ENCODE data around the gene WDFY4. TPM values are rescaled to one million over a fixed set of nuclear protein-coding genes. Genes with fewer than 3 reads are reported as not detected.

WDFY4 gene
- total and polyA plus RNA-seq, 4 donors, result 0.57 to 7.1 (median 2.0) TPM

DNA sequence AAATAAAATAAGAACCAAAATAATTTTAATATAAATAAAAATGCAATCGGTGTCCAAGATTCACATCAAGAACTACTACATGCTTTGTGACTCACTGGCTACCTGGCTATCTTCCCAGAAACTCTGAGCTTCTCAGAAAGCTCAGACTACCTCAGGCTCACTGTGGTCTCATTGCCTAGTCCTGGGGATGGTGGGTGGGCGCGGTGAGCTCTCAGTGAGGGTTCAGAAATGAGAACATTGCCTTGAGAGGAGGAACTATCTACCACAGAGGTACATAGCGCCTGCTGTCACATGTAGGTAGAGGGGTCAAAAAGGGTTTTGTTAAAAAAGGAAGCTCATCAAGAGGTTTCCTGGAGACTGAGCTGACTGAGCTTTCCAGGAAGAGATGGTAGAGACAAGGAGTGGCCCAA, 108.0 kb downstream of the WDFY4 start:
- no peaks in the 10 kb centered on the region for H3K9me3 ChIP-seq (ENCODE audit: control insufficient read depth in 4 of 4, low read length in 3 of 4)
- TF ChIP-seq JUND (IDR thresholded peaks at IDR 0.05) (no peak), NR2F2 (IDR thresholded peaks at IDR 0.05) (no peak), FOXA2 (IDR thresholded peaks at IDR 0.05) (no peak), SP1 (IDR thresholded peaks at IDR 0.05) (no peak), GABPA (IDR thresholded peaks at IDR 0.05 in 1 of 2, conservative IDR thresholded peaks at IDR 0.05 in 1 of 2) (no peak), EGR1 (IDR thresholded peaks at IDR 0.05; ENCODE audit: low read depth in 2 of 2) (no peak), RAD21 (IDR thresholded peaks at IDR 0.05) (no peak), TAF1 (conservative IDR thresholded peaks at IDR 0.05) (no peak), FOXA1 (IDR thresholded peaks at IDR 0.05) (no peak), HNF4A (conservative IDR thresholded peaks at IDR 0.05) (no peak), YY1 (IDR thresholded peaks at IDR 0.05) (no peak)
- TF ChIP-seq, protein P1, sequence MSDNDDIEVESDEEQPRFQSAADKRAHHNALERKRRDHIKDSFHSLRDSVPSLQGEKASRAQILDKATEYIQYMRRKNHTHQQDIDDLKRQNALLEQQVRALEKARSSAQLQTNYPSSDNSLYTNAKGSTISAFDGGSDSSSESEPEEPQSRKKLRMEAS (IDR thresholded peaks at IDR 0.05), result no peak
- TF ChIP-seq, protein P2, sequence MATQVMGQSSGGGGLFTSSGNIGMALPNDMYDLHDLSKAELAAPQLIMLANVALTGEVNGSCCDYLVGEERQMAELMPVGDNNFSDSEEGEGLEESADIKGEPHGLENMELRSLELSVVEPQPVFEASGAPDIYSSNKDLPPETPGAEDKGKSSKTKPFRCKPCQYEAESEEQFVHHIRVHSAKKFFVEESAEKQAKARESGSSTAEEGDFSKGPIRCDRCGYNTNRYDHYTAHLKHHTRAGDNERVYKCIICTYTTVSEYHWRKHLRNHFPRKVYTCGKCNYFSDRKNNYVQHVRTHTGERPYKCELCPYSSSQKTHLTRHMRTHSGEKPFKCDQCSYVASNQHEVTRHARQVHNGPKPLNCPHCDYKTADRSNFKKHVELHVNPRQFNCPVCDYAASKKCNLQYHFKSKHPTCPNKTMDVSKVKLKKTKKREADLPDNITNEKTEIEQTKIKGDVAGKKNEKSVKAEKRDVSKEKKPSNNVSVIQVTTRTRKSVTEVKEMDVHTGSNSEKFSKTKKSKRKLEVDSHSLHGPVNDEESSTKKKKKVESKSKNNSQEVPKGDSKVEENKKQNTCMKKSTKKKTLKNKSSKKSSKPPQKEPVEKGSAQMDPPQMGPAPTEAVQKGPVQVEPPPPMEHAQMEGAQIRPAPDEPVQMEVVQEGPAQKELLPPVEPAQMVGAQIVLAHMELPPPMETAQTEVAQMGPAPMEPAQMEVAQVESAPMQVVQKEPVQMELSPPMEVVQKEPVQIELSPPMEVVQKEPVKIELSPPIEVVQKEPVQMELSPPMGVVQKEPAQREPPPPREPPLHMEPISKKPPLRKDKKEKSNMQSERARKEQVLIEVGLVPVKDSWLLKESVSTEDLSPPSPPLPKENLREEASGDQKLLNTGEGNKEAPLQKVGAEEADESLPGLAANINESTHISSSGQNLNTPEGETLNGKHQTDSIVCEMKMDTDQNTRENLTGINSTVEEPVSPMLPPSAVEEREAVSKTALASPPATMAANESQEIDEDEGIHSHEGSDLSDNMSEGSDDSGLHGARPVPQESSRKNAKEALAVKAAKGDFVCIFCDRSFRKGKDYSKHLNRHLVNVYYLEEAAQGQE (IDR thresholded peaks at IDR 0.05), result no peak
- TF ChIP-seq, protein P3, sequence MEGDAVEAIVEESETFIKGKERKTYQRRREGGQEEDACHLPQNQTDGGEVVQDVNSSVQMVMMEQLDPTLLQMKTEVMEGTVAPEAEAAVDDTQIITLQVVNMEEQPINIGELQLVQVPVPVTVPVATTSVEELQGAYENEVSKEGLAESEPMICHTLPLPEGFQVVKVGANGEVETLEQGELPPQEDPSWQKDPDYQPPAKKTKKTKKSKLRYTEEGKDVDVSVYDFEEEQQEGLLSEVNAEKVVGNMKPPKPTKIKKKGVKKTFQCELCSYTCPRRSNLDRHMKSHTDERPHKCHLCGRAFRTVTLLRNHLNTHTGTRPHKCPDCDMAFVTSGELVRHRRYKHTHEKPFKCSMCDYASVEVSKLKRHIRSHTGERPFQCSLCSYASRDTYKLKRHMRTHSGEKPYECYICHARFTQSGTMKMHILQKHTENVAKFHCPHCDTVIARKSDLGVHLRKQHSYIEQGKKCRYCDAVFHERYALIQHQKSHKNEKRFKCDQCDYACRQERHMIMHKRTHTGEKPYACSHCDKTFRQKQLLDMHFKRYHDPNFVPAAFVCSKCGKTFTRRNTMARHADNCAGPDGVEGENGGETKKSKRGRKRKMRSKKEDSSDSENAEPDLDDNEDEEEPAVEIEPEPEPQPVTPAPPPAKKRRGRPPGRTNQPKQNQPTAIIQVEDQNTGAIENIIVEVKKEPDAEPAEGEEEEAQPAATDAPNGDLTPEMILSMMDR (IDR thresholded peaks at IDR 0.05; ENCODE audit: low read depth, low read length, missing input control), result no peak
- TF ChIP-seq, protein P4, sequence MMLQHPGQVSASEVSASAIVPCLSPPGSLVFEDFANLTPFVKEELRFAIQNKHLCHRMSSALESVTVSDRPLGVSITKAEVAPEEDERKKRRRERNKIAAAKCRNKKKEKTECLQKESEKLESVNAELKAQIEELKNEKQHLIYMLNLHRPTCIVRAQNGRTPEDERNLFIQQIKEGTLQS (IDR thresholded peaks at IDR 0.05), result no peak
- TF ChIP-seq, protein P5, sequence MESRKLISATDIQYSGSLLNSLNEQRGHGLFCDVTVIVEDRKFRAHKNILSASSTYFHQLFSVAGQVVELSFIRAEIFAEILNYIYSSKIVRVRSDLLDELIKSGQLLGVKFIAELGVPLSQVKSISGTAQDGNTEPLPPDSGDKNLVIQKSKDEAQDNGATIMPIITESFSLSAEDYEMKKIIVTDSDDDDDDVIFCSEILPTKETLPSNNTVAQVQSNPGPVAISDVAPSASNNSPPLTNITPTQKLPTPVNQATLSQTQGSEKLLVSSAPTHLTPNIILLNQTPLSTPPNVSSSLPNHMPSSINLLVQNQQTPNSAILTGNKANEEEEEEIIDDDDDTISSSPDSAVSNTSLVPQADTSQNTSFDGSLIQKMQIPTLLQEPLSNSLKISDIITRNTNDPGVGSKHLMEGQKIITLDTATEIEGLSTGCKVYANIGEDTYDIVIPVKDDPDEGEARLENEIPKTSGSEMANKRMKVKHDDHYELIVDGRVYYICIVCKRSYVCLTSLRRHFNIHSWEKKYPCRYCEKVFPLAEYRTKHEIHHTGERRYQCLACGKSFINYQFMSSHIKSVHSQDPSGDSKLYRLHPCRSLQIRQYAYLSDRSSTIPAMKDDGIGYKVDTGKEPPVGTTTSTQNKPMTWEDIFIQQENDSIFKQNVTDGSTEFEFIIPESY (IDR thresholded peaks at IDR 0.05), result no peak
- no peaks in the 10 kb centered on the region for H3K36me3 ChIP-seq (ENCODE audit: control insufficient read depth in 4 of 4, insufficient read depth in 3 of 4, low read depth in 1 of 4, low read length in 3 of 4)
- H3K4me3 ChIP-seq (ENCODE audit: low read depth in 1 of 3, low read length in 3 of 3), result no peak overlapping the region
- no peaks in the 10 kb centered on the region for H3K4me1 ChIP-seq (ENCODE audit: control insufficient read depth in 4 of 4, insufficient read depth in 4 of 4, low read length in 3 of 4)
- H3K9ac ChIP-seq (ENCODE audit: low read depth in 1 of 2, low read length in 2 of 2), result no peak overlapping the region
- DNase-seq (ENCODE audit: low spot score), result peak; percentile 10
- H3K27me3 ChIP-seq (ENCODE audit: control insufficient read depth in 4 of 4, insufficient read depth in 4 of 4, low read length in 3 of 4), result peaks cover 0 to 3% (median 0%) of the 10 kb centered on the region in 4 donors
- no peak overlapping the region for H3K27ac ChIP-seq (ENCODE audit: low read depth in 1 of 2, low read length in 2 of 2)
- WGBS, result 84% methylated on average over 4 of the region's 4 CpGs

DNA sequence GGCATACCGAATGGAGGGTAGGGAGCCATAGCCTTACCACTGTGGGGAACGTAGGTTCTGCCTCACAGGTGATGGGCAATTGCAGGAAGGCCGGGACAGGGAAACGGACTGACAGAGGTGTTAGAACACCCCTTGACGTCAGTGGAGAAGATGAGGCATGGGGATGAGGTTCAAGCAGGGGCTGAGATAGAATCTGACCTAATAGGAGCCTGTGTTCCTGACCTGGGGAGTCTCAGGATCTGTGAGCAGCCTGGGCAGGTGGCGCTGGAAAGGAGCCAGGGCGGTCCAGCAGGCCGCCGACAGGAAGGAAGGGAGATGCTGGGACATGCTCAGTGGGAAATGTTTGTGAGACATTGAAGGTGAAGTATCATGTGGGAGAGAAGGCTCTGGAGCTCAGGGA, 109.4 kb downstream of the WDFY4 start:
- no peak overlapping the region for H3K27ac ChIP-seq (ENCODE audit: low read depth in 1 of 2, low read length in 2 of 2)
- no peaks in the 10 kb centered on the region for H3K36me3 ChIP-seq (ENCODE audit: control insufficient read depth in 4 of 4, insufficient read depth in 3 of 4, low read depth in 1 of 4, low read length in 3 of 4)
- H3K9me3 ChIP-seq (ENCODE audit: control insufficient read depth in 4 of 4, low read length in 3 of 4), result no peaks in the 10 kb centered on the region
- 82% methylated on average over 9 of the region's 9 CpGs for WGBS
- H3K9ac ChIP-seq (ENCODE audit: low read depth in 1 of 2, low read length in 2 of 2), result no peak overlapping the region
- peaks cover 0 to 3% (median 0%) of the 10 kb centered on the region in 4 donors for H3K27me3 ChIP-seq (ENCODE audit: control insufficient read depth in 4 of 4, insufficient read depth in 4 of 4, low read length in 3 of 4)
- no peak overlapping the region for H3K4me3 ChIP-seq (ENCODE audit: low read depth in 1 of 3, low read length in 3 of 3)
- H3K4me1 ChIP-seq (ENCODE audit: control insufficient read depth in 4 of 4, insufficient read depth in 4 of 4, low read length in 3 of 4), result no peaks in the 10 kb centered on the region
- no peak for DNase-seq (ENCODE audit: low spot score)
- TF ChIP-seq, protein P4 (IDR thresholded peaks at IDR 0.05), result no peak
- TF ChIP-seq GABPA (IDR thresholded peaks at IDR 0.05 in 1 of 2, conservative IDR thresholded peaks at IDR 0.05 in 1 of 2) (no peak), JUND (IDR thresholded peaks at IDR 0.05) (no peak), NR2F2 (IDR thresholded peaks at IDR 0.05) (no peak), SP1 (IDR thresholded peaks at IDR 0.05) (no peak), TAF1 (conservative IDR thresholded peaks at IDR 0.05) (no peak), FOXA2 (IDR thresholded peaks at IDR 0.05) (no peak), HNF4A (conservative IDR thresholded peaks at IDR 0.05) (no peak), RAD21 (IDR thresholded peaks at IDR 0.05) (no peak), YY1 (IDR thresholded peaks at IDR 0.05) (no peak), FOXA1 (IDR thresholded peaks at IDR 0.05) (no peak)
- TF ChIP-seq, protein P1 (IDR thresholded peaks at IDR 0.05), result no peak
- TF ChIP-seq, protein P5 (IDR thresholded peaks at IDR 0.05), result no peak
- TF ChIP-seq, protein P3 (IDR thresholded peaks at IDR 0.05; ENCODE audit: low read depth, low read length, missing input control), result no peak

Data from liver (tissue), 9 donors.